BLaER1 (cell line): ENCODE results near the gene CCNG2.

Experiments
- H3K27ac ChIP-seq: shearing (Covaris generic); formaldehyde crosslinking; 2 replicates; pipeline ENCODE4 v1.8.1; 2022
- H3K27me3 ChIP-seq: shearing (Covaris generic); formaldehyde crosslinking; 2 replicates; pipeline ENCODE4 v1.8.1; 2022
- H3K36me3 ChIP-seq: shearing (Covaris generic); formaldehyde crosslinking; 2 replicates; pipeline ENCODE4 v1.8.1; 2022
- H3K4me1 ChIP-seq: shearing (Covaris generic); formaldehyde crosslinking; 2 replicates; pipeline ENCODE4 v1.8.1; 2022
- H3K4me2 ChIP-seq: shearing (Covaris generic); formaldehyde crosslinking; 2 replicates; pipeline ENCODE4 v1.8.1; 2022
- H3K4me3 ChIP-seq: shearing (Covaris generic); formaldehyde crosslinking; 2 replicates; pipeline ENCODE4 v1.8.1; 2022
- H3K9ac ChIP-seq: shearing (Covaris generic); formaldehyde crosslinking; 2 replicates; pipeline ENCODE4 v1.8.1; 2022
- H3K9me3 ChIP-seq: shearing (Covaris generic); formaldehyde crosslinking; 2 replicates; pipeline ENCODE4 v1.8.1; 2022
- H4K20me1 ChIP-seq: shearing (Covaris generic); formaldehyde crosslinking; 2 replicates; pipeline ENCODE4 v1.8.1; 2022
- Cebpa-rat ChIP-seq: shearing (Covaris generic); IDR thresholded peaks from 2 replicates; pipeline ENCODE4 v1.8.1; 2022

CCNG2 gene

GRCh38 chr4:77155631-77156452 lies 1.2 kb upstream of the CCNG2 start:
- Histone ChIP-seq H3K9ac (peak overlapping the region; percentile 97; the same call in 1 of the 2 replicates), H3K27me3 (no peaks in the 10 kb centered on the region), H3K27ac (peak overlapping the region; percentile 96), H3K4me1 (peaks cover 72% of the 10 kb centered on the region), H4K20me1 (peaks cover 29% of the 10 kb centered on the region), H3K9me3 (no peaks in the 10 kb centered on the region), H3K36me3 (peaks cover 23% of the 10 kb centered on the region), H3K4me3 (peak overlapping the region; percentile 100), H3K4me2 (peak overlapping the region; percentile 91)
- TF ChIP-seq Cebpa-rat = no peak

- H3K9me3 ChIP-seq = no peaks in the 10 kb centered on the region
- peaks cover 30% of the 10 kb centered on the region for H3K36me3 ChIP-seq
- peaks cover 72% of the 10 kb centered on the region for H3K4me1 ChIP-seq
- peak overlapping the region; percentile 97 for H3K9ac ChIP-seq
- peak overlapping the region; percentile 96 for H3K27ac ChIP-seq
- TF ChIP-seq Cebpa-rat = no peak
- no peaks in the 10 kb centered on the region for H3K27me3 ChIP-seq
- H3K4me3 ChIP-seq = peak overlapping the region; percentile 100
- H4K20me1 ChIP-seq = peaks cover 36% of the 10 kb centered on the region
- H3K4me2 ChIP-seq = peak overlapping the region; percentile 91
Measured at GRCh38 chr4:77156533-77156911, 485 bp upstream of the CCNG2 start.

GRCh38 chr4:77157859-77158486 lies 966 bp downstream of the CCNG2 start:
- peak overlapping the region; percentile 91 for H3K4me2 ChIP-seq
- H3K36me3 ChIP-seq = peaks cover 45% of the 10 kb centered on the region
- TF ChIP-seq Cebpa-rat = peak; percentile 99
- peaks cover 51% of the 10 kb centered on the region for H4K20me1 ChIP-seq
- no peaks in the 10 kb centered on the region for H3K27me3 ChIP-seq
- peak overlapping the region; percentile 97 for H3K9ac ChIP-seq
- no peaks in the 10 kb centered on the region for H3K9me3 ChIP-seq
- peak overlapping the region; percentile 96 for H3K27ac ChIP-seq
- peaks cover 67% of the 10 kb centered on the region for H3K4me1 ChIP-seq
- peak overlapping the region; percentile 100 for H3K4me3 ChIP-seq

- Histone ChIP-seq H3K4me2 (peak overlapping the region; percentile 91), H3K36me3 (peaks cover 50% of the 10 kb centered on the region), H3K9me3 (no peaks in the 10 kb centered on the region), H4K20me1 (peaks cover 56% of the 10 kb centered on the region), H3K4me3 (peak overlapping the region; percentile 100), H3K27ac (peak overlapping the region; percentile 96), H3K9ac (peak overlapping the region; percentile 97), H3K4me1 (peaks cover 66% of the 10 kb centered on the region), H3K27me3 (no peaks in the 10 kb centered on the region)
- TF ChIP-seq Cebpa-rat = no peak
Measured at GRCh38 chr4:77158487-77158861, 1.5 kb downstream of the CCNG2 start.

GRCh38 chr4:77159806-77160205 lies 2.8 kb downstream of the CCNG2 start:
- peak overlapping the region; percentile 91 for H3K4me2 ChIP-seq
- H3K9ac ChIP-seq = no peak overlapping the region
- peaks cover 53% of the 10 kb centered on the region for H3K4me1 ChIP-seq
- no peak overlapping the region for H3K27ac ChIP-seq
- peaks cover 69% of the 10 kb centered on the region for H4K20me1 ChIP-seq
- H3K36me3 ChIP-seq = peaks cover 63% of the 10 kb centered on the region
- TF ChIP-seq Cebpa-rat = no peak
- no peaks in the 10 kb centered on the region for H3K9me3 ChIP-seq
- H3K27me3 ChIP-seq = no peaks in the 10 kb centered on the region
- H3K4me3 ChIP-seq = peak overlapping the region; percentile 100

- TF ChIP-seq Cebpa-rat = no peak
- no peak overlapping the region for H3K4me3 ChIP-seq
- H4K20me1 ChIP-seq = peaks cover 100% of the 10 kb centered on the region
- H3K9me3 ChIP-seq = no peaks in the 10 kb centered on the region
- no peaks in the 10 kb centered on the region for H3K27me3 ChIP-seq
- no peak overlapping the region for H3K27ac ChIP-seq
- H3K4me1 ChIP-seq = peaks cover 33% of the 10 kb centered on the region
- H3K36me3 ChIP-seq = peaks cover 98% of the 10 kb centered on the region
- H3K9ac ChIP-seq = no peak overlapping the region
- no peak overlapping the region for H3K4me2 ChIP-seq
Measured at GRCh38 chr4:77163641-77164040, 6.6 kb downstream of the CCNG2 start.

GRCh38 chr4:77167173-77167572 lies 10.2 kb downstream of the CCNG2 start:
- Histone ChIP-seq H3K9ac (no peak overlapping the region), H3K27ac (no peak overlapping the region), H3K36me3 (peaks cover 91% of the 10 kb centered on the region), H3K4me1 (peaks cover 11% of the 10 kb centered on the region; the same call in 1 of the 2 replicates), H3K9me3 (no peaks in the 10 kb centered on the region), H4K20me1 (peaks cover 93% of the 10 kb centered on the region), H3K4me3 (no peak overlapping the region), H3K4me2 (no peak overlapping the region), H3K27me3 (no peaks in the 10 kb centered on the region)
- TF ChIP-seq Cebpa-rat = no peak

- H3K36me3 ChIP-seq = peaks cover 84% of the 10 kb centered on the region
- no peak overlapping the region for H3K9ac ChIP-seq
- peaks cover 86% of the 10 kb centered on the region for H4K20me1 ChIP-seq
- no peak for TF ChIP-seq Cebpa-rat
- no peak overlapping the region for H3K4me2 ChIP-seq
- H3K9me3 ChIP-seq = no peaks in the 10 kb centered on the region
- no peaks in the 10 kb centered on the region for H3K27me3 ChIP-seq
- H3K27ac ChIP-seq = no peak overlapping the region
- H3K4me3 ChIP-seq = no peak overlapping the region
- H3K4me1 ChIP-seq = peaks cover 5% of the 10 kb centered on the region; the same call in 1 of the 2 replicates
Measured at GRCh38 chr4:77167866-77168265, 10.9 kb downstream of the CCNG2 start.

GRCh38 chr4:77169481-77169880 lies 12.5 kb downstream of the CCNG2 start:
- Histone ChIP-seq H3K27ac (no peak overlapping the region), H3K27me3 (no peaks in the 10 kb centered on the region), H4K20me1 (peaks cover 70% of the 10 kb centered on the region), H3K4me2 (no peak overlapping the region), H3K4me1 (no peaks in the 10 kb centered on the region; the same call in 1 of the 2 replicates), H3K9me3 (no peaks in the 10 kb centered on the region), H3K9ac (no peak overlapping the region), H3K4me3 (no peak overlapping the region), H3K36me3 (peaks cover 67% of the 10 kb centered on the region)
- no peak for TF ChIP-seq Cebpa-rat

GRCh38 chr4:77170926-77171325 lies 13.9 kb downstream of the CCNG2 start:
- no peak for TF ChIP-seq Cebpa-rat
- Histone ChIP-seq H3K9ac (no peak overlapping the region), H4K20me1 (peaks cover 55% of the 10 kb centered on the region), H3K4me1 (no peaks in the 10 kb centered on the region), H3K27me3 (no peaks in the 10 kb centered on the region), H3K4me2 (no peak overlapping the region), H3K36me3 (peaks cover 53% of the 10 kb centered on the region), H3K27ac (no peak overlapping the region), H3K4me3 (no peak overlapping the region), H3K9me3 (no peaks in the 10 kb centered on the region)
